NCI-H2029 treated with DMSO at 0.1 percent for 48 hours (cell line): ENCODE measurements around the gene IGF2BP2.
"Not testable (repeated sequence)": the region's sequence is repeated elsewhere in the genome, so short reads cannot be mapped to it uniquely, and the experiment has no call there.

Experiments used
- DNase-seq: peaks from one replicate; lab custom pipeline; 2025; lab: John Stamatoyannopoulos, UW

The IGF2BP2 gene

DNA sequence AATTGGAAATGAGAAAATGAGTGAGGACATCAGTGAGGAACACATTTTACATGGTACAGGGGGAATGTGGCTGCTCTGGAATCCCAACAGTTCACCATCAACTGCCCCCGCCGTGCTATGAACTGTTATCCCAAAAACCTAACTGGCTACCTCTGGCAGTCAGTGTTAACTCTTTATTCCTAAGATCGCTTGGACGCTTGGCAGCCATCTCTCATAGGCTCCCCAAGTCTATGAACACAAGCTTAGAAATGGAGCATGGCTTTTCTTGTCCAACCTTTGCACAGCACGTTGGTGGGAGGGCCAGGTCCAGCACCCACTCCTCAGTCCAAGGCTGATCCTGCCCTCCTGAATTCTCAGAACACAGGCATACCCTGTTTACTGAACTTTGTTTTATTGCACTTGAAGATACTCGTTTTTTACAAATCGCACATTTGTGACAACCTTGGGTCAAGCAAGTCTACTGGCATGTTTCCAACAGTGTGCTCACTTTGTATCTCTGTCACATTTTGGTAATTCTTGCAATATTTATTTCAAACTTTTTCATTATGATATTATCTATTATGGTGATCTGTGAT lies 185.1 kb downstream of the IGF2BP2 start:
- DNase-seq: no peak

DNA sequence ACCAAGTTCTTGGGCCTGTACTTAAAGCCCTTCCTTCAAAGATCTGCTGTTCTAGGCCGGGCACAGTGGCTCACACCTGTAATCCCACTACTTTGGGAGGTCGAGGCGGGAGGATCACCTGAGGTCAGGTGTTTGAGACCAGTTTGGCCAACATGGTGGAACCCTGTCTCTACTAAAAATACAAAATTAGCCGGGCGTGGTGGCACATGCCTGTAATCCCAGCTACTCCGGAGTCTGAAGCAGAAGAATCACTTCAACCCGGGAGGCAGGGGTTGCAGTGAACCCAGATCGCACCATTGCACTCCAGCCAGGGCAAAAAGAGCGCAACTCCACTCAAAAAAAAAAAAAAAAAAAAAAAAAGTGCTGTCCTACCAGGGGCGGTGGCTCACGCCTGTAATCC lies 186.2 kb downstream of the IGF2BP2 start:
- DNase-seq: not testable (repeated sequence)

DNA sequence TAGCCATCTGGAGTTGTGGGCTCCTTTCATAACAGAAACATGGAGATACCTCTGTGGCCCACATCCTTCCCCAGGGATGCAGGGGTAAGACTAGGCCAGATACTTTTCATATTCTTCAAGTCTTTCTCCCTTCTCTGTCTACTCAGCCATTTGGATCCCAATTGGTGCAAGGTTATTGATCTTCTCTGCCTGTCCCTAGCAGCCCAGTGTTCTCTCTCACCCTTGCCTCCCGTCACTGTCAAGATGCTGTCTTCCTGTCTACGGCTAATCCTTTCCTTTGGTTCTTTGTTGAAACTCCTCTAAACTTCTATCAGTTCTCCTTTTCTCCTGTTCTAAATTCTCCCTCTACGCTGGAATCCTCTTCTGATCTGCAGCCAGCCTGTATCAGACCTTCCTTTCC lies 187.5 kb downstream of the IGF2BP2 start:
- no peak for DNase-seq

DNA sequence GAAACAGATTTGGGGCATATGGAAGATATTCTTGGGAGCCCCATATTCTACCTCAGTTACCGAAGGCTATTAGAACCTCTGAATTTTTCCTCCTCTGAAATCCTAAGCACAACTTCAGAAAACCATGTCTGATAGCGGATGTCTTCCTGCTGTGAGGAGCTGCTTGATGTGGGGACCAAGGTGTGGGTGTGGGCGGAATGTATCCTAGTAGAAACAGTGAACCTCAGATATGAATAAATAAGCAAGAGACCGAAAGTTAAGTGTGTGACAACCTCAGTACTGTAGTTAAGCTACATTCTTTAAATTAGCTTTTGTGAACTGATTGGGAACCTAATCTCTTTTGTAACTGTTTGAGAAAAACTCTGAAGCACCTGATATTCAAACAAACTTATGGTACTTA lies 191.8 kb downstream of the IGF2BP2 start:
- no peak for DNase-seq

DNA sequence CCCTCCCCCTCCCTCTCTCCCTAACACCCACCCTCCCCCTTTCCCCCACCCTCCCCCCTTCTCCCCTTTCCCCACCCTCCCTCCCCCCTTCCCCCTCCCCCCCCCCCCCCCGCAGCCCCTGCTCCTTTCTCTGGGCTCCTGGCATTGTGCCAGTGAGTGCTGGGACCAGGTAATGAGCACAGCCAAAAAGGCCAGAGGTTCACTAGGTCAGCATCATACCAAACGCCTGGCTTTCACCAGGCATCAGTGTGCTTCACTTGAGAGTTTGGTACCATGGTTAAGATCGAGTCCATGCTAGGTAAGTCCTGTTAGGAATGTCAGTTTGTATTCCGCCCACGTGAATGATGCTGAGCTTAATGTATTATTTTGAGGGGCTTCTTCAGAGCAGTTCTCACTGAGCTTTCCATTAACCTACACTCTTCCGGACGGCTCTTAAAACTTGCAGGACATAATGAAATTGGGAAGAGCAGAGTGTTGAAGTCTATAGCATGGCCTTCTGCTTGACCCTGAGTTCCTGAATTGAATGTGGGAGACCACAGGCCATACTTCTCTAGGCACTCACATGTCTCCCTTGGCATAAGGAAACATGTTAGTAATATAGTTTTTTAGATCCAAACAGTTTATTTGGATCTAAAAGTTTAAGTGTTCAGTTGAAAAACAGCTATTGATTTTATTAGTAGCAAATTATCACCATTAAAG lies 193.2 kb downstream of the IGF2BP2 start:
- DNase-seq: no peak

DNA sequence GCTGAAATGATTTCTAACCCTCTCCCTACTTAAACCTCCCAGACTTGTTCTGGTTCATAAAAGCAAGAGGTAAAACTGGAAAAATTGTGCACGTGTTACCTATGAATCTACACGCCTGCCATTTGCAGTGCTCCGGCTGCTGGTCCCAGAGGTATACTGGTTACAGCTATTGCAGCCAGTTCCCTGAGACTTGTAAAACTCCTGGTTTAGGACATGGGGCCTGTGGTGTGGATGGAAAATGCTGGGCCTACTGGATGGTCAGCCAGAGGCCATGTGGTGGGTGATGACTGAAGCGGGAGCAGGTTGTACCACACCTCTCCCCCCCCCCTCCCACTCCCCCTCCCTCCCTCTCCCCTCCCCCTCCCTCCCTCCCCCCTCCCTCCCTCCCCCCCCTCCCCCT lies 193.7 kb downstream of the IGF2BP2 start:
- no peak for DNase-seq

DNA sequence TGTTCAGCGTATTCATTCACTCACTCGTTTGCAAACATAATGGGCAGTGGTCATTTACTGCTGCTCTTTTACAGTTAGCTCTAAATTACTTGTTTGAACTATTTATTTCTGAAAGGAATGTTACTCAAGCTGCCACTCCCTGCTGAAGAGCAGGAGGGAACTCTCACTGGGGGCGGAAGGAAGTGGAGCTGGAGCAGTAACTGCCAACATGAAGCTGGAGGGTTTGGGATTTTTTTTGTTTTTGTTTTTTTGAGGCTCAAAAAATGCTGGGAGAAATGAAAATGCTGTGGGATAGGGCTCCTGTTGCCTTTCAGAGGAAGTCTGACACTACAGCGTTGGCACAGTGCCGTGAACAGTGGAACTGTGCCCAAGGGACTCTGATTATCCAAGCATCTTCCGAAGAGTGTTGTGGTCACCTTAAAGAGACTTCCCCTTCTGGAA lies 194.6 kb downstream of the IGF2BP2 start:
- no peak for DNase-seq

DNA sequence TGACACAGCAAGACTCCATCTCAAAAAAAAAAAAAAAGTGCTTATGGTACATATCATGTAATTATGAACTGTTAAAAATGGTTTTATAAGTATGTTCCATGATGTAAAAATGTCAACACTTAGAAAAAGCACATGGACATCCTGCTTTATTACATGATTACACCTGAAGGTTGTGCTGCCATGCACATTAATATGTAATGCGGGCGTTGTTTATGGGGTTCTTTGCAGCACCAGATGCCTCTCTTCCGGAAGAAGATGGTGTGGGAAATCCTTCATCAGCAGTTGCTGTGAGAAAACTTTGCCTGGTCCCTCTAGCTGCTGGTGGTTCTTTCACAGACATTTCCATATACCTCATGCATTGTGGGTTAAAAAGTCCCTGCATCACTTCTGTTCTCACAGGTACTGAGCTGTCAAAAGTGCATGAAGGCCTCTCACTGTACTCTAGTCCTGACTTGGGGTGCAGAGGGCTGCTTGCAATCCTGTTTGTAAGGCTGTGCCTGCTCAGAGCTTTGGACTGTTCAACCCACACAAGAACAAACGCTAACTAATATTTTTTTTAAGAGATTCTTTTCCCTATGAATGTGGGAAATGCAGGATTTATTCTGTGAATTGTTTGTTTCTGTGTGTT lies 195.2 kb downstream of the IGF2BP2 start:
- DNase-seq: no peak

DNA sequence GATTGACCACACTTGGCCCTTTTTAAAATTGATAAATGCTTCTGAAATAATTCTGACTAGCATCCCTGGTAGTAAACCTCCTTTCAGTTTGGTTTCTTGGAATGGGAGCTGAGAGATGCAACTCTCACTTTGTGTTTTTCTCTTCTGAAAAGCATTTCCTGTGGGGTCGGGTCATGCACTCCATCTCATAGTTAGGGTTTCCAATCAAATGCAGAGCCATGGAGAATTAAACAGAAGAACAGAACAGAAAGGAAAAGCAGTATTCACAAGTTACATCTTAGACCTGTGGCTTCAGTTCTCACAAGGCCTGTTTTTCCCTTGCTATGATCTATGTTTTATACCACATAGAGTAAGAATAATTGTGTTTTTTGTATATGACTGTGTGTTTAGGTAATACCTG lies 199.1 kb downstream of the IGF2BP2 start:
- no peak for DNase-seq

DNA sequence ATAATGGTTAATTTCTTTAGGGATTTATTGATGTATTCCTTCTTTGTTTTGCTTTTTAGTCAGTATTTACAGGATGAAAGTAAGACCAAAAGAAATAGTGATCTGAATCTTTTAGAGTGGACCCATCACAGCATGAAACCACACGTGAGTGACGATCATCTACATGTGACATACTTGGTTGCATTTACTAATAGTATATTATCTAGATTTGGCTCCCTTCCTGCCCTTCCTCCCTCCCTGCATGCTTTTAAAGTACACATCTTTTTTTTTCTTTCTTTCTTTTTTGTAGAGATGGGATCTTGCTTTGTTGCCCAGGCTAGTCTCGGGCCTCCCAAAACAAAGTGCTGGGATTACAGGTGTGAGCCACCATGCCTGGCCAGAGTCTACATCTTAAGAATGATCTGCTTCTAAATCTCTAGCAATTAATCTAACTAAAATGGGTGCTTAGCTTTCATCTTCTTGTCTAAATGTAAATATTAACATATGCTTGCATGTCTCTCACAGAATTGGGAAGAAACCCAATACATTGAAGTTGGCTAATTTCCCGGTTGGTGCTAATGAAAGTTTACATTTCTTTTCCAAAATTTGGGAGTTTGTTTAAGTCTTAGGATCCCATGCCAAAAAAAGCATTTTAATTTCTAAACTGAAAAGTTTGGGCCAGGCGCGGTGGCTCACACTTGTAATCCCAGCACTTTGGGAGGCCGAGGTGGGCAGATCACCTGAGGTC lies 200.7 kb downstream of the IGF2BP2 start:
- no peak for DNase-seq

DNA sequence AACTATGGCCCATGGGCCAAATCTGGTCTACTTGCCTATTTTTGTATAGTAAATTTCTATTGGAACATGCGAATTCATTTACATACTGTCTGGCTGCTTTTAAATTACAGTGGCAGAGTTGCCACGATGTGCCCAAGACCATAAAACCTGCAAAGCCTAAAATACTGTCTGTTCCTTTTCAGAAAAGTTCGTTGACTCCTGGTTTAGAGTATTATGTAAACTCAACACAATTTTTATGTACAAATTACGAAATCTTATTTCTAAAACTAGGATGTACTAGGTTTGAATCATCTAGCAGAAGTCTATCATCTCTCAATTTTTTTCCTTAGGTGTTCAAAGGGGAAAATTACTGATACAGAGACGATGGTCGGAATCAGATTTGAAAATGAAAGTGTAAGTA lies 211.8 kb downstream of the IGF2BP2 start:
- DNase-seq: no peak

DNA sequence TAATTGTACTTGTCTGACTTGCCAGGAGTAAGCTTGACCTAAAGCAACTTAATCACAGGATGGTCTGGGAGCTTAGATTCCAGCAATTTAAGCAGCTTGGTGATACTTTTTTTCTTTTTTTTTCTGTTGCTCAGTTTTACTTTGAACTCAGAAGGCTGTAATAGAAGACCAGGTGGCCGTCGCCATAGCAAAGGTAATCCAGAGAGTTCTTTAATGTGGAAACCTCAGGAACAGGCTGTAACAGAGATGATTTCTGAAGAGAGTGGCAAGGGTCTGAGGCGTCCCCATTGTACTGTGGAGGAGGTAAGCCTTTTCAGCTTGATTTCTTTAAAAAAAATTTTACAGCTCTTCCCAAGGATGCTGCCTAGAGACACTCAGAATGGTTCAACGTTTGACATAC lies 218.6 kb downstream of the IGF2BP2 start:
- DNase-seq: no peak

DNA sequence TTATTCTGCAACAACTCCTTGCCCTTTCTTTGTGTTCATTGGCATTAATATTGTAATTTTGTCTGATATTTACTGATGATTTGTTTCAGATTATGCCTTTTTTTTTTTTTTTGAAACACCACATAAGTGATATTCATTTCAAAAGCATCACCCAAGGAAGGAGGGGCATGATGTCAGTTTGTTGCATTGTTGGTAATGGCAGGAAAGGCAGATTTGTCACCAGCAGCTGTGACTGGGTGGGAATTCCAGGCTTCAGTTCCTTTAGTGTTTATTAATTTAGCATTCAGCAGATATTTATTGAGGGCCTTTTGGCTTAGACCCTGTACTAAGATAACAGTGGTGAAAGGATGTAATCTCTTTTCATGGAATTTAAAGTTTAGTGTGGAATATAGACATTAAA lies 219.3 kb downstream of the IGF2BP2 start:
- DNase-seq: no peak

DNA sequence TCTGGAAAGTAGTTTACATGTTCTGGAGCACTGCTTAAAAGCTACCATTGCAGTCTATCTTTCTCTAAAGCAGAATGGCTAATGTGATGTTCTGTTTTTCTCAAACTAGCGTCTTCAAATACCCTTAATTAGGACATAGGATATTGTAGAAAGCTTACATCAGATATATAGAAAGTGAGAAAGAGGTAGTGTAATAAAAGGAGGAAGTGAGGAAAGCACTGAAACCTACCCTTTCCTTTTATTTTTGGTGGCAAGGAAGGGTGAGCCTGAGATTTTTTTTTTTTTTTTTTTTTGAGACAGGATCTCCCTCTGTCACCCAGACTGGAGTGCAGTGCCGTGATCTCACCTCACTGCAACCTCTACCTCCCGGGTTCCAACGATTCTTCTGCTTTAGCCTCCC lies 229.3 kb downstream of the IGF2BP2 start:
- no peak for DNase-seq

DNA sequence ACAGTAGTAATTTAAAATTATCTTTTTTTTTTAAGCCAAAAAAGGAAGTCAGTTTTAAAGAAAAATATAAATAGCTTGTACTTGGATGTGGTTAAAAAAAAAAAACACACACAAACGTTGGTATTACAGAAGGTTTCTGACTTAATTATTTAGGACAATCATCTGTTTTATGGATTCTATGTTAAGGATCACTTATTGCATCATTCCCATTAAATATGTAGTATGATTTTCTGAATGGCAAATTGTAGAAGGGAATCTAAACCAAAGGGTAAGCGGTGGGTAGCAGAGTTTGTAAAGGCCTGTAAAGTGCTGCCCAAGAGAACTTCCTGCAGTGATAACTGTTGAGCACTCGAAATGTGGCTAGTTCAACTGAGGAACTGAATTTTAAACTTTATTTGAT lies 230.8 kb downstream of the IGF2BP2 start:
- DNase-seq: no peak
